Body of pancreas (tissue), 4 donors: Measurements from ENCODE around the gene FAM228B. TPM values are rescaled to one million over a fixed set of nuclear protein-coding genes. Genes with fewer than 3 reads are reported as not detected.
"Not testable (repeated sequence)": the region's sequence is repeated elsewhere in the genome, so short reads cannot be mapped to it uniquely, and the experiment has no call there.

Experiments used
- ATAC-seq: fragments of 150-250 bp; one replicate; pipeline ENCODE4 v1.9.1; 2016
- DNase-seq, 4 donors: peaks; one replicate each; pipeline ENCODE4 v3.0.0-alpha.2; 2019
- H3K27ac ChIP-seq, 4 donors: fragments of 200-600 bp; sonication (generic); 1 replicate in 3 of 4; 2 replicates in 1 of 4; pipeline versions ENCODE4 v1.5.1 to v1.6.1; 2016 to 2019; ENCODE audit warnings: mild to moderate bottlenecking in 1 of 4, mixed read lengths in 1 of 4, moderate library complexity in 1 of 4
- H3K27me3 ChIP-seq, 2 donors: fragments of 200-600 bp; sonication (generic); one replicate each; pipeline ENCODE4 v1.6.0; 2016; ENCODE audit warnings: mild to moderate bottlenecking in 1 of 2
- H3K36me3 ChIP-seq, 2 donors: fragments of 200-600 bp; sonication (generic); replicated peaks in 1 of 2; 2 replicates each; pipeline ENCODE4 v1.5.1; 2016; ENCODE audit warnings: low read depth in 2 of 2; ENCODE audit not compliant: insufficient read depth in 1 of 2
- H3K4me1 ChIP-seq: fragments of 200-600 bp; sonication (generic); one replicate; pipeline ENCODE4 v1.6.0; 2016
- H3K4me3 ChIP-seq, 2 donors: fragments of 200-600 bp; sonication (generic); 1 replicate in 1 of 2; 2 replicates in 1 of 2; pipeline ENCODE4 v1.5.1; 2016 to 2019
- H3K9me3 ChIP-seq, 3 donors: fragments of 200-600 bp; sonication (generic); 1 replicate in 2 of 3; 2 replicates in 1 of 3; pipeline ENCODE4 v1.5.1; 2016
- POLR2A ChIP-seq, 3 donors: fragments of 450-650 bp; IDR thresholded peaks; one replicate each; pipeline ENCODE4 v1.6.1; 2016; ENCODE audit warnings: antibody characterized with exemption in 3 of 3, mild to moderate bottlenecking in 2 of 3
- WGBS, 2 donors: methylation state at CpG; one replicate each; pipeline ENCODE4 v1.1.5; 2017; 5-methylcytosine and 5-hydroxymethylcytosine counted together
- intact Hi-C: fragments of 100-400 bp; cut with DNase I; formaldehyde crosslinking; loops from one replicate; pipeline ENCODE4 v1.15.1; 2023
- total RNA-seq, 2 donors: library from RNA; depleted of rRNA; stranded (reverse); fragments of >200 nt; gene quantifications; one replicate each; pipeline ENCODE4 v1.1.0, GENCODE V29; 2016
- TF ChIP-seq, protein P1 (sequence below), 7 experiments: fragments of 450-650 bp in 4 of 7; fragments of 200-600 bp in 3 of 7; sonication (generic) in 3 of 7; IDR thresholded peaks; one replicate each; pipeline ENCODE4 v1.5.1; 2016 to 2019; ENCODE audit warnings: antibody characterized with exemption in 7 of 7

Gene FAM228B
- total RNA-seq, 2 donors from 2014 or later: 6.5 to 56.7 TPM

DNA sequence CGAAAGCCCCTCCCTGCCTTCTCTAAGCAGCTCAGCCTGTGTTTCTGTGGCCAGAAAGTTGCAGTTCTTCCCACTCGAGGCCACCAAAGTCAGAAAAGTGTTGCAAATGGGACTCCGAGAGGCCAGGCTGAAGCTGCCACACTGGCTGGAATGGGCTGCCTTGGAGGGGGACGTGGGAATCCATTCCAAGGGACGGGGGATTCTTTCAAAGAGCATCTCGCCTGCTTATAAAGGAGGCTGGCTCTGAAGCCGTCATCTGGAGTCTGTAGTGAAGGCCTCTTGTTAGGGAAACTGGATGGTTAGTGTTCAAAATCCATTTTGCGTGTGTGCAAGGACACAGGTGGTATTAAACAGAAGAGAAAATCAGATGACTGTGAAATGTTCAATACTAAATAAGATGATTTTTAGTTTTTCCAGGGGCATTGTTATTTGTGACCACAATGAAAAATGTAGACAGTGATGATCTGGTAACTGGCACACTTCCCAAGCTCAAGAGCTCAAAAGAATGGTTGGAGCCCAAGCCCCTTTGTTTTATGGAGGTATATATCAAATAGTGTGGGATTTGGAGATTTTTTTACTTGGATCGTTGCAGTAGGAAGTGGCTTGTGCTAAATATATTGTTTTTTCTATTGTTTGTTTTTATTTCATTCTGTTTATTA lies 782 bp downstream of the FAM228B start:
- no peaks in the 10 kb centered on the region for H3K9me3 ChIP-seq
- ATAC-seq (peak; percentile 6), DNase-seq (no peak)
- H3K27me3 ChIP-seq: no peaks in the 10 kb centered on the region
- intact Hi-C loops: no loop called here
- peak overlapping the region; percentile 80 to 91 (median 82) for H3K27ac ChIP-seq
- H3K4me1 ChIP-seq: peaks cover 12% of the 10 kb centered on the region
- TF ChIP-seq, protein P1, sequence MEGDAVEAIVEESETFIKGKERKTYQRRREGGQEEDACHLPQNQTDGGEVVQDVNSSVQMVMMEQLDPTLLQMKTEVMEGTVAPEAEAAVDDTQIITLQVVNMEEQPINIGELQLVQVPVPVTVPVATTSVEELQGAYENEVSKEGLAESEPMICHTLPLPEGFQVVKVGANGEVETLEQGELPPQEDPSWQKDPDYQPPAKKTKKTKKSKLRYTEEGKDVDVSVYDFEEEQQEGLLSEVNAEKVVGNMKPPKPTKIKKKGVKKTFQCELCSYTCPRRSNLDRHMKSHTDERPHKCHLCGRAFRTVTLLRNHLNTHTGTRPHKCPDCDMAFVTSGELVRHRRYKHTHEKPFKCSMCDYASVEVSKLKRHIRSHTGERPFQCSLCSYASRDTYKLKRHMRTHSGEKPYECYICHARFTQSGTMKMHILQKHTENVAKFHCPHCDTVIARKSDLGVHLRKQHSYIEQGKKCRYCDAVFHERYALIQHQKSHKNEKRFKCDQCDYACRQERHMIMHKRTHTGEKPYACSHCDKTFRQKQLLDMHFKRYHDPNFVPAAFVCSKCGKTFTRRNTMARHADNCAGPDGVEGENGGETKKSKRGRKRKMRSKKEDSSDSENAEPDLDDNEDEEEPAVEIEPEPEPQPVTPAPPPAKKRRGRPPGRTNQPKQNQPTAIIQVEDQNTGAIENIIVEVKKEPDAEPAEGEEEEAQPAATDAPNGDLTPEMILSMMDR (IDR thresholded peaks at IDR 0.05): no peak
- no peak for TF ChIP-seq POLR2A (IDR thresholded peaks at IDR 0.05)
- 10 to 21% methylated on average over 4 to 9 of the region's 9 CpGs for WGBS, 2 donors
- peak overlapping the region; percentile 36 to 59 for H3K4me3 ChIP-seq
- H3K36me3 ChIP-seq: no peaks in the 10 kb centered on the region

DNA sequence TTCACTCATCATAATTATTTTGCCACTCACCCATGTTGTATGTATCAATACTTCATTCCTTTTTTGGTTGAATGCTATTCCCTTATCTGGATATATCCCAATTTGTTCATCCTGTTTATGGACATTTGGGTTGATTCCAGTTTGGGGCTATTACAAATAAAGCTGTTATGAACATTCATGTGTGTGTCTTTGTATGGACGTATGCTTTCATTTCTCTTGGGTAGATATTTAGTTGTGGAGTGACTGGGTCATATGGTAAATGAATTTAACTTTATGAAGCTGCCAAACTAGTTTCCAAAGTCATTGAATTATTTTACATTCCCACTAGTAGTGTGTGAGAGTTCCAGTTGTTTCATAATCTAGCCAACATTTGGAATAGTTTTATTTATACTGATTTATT lies 2.7 kb downstream of the FAM228B start:
- Histone ChIP-seq H3K4me1 (peaks cover 12% of the 10 kb centered on the region), H3K9me3 (no peaks in the 10 kb centered on the region), H3K4me3 (no peak overlapping the region), H3K27ac (no peak overlapping the region), H3K36me3 (no peaks in the 10 kb centered on the region), H3K27me3 (no peaks in the 10 kb centered on the region)
- TF ChIP-seq POLR2A (IDR thresholded peaks at IDR 0.05): no peak
- TF ChIP-seq, protein P1 (IDR thresholded peaks at IDR 0.05): no peak
- WGBS, 2 donors: 42 to 56% methylated on average over 1 of the region's 1 CpG
- DNase-seq (no peak), ATAC-seq (no peak)
- intact Hi-C loops: no loop called here

DNA sequence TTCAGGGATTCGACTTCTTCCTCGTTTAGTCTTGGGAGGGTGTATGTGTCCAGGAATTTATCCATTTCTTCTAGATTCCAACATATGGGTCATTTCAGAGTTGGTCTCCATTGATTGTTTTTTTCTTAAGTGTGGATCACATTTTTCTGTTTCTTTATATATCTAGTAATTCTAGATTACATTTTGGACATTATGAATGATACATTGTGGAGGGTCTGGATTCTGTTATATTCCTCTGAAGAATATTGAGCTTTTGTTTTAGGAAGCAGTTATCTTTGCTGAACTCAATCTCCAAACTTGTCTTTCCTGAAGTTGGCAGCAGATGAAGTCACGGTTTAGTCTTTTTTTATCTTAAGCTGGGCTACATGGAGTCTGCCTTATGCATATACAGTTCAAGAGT lies 9.3 kb downstream of the FAM228B start:
- H3K27me3 ChIP-seq: no peaks in the 10 kb centered on the region
- no peaks in the 10 kb centered on the region for H3K4me1 ChIP-seq
- TF ChIP-seq, protein P1 (IDR thresholded peaks at IDR 0.05): no peak
- TF ChIP-seq POLR2A (IDR thresholded peaks at IDR 0.05): no peak
- DNase-seq (no peak), ATAC-seq (no peak)
- H3K36me3 ChIP-seq: no peaks in the 10 kb centered on the region
- no peaks in the 10 kb centered on the region for H3K9me3 ChIP-seq
- intact Hi-C loops: no loop called here
- H3K27ac ChIP-seq: no peak overlapping the region
- 90 to 100% methylated on average over 3 of the region's 3 CpGs for WGBS, 2 donors
- H3K4me3 ChIP-seq: no peak overlapping the region

DNA sequence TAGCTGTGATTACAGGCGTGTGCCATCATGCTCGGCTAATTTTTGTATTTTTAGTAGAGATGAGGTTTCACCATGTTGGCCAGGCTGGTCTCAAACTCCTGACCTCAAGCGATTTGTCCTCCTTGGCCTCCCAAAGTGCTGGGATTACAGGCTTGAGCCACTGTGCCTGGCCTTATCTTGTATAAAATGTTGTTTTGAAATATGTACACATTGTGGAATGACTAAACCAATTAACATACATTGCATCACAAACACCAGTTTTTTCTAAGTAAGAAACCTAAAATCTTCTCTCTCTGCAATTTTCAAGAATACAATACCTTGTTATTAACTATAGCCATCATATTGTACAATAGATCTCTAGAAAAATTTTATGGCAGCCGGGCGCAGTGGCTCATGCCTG lies 17.0 kb downstream of the FAM228B start:
- H3K4me1 ChIP-seq, H3K9me3 ChIP-seq, ATAC-seq, H3K36me3 ChIP-seq, H3K27me3 ChIP-seq, intact Hi-C loops, DNase-seq, H3K27ac ChIP-seq, H3K4me3 ChIP-seq: not testable (repeated sequence)
- WGBS, 2 donors: 80 to 87% methylated on average over 5 of the region's 5 CpGs

DNA sequence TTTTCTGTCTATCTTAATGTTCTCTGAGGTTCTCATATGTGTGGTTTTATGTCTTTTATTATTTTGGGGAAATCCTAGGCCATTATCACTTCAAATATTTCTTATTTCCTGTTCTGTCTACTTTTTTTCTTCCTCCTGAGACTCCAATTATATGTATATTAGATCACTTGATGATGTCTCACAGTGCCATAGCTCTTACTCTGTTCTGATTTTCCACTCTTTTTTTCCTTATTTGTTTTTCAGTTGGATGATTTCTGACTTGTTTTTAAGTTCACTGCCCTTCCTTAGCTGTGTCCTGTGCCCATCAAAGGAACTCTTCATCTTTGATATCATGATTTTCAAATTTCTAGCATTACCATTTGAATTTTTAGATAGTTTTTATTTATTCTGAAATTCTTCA lies 24.1 kb downstream of the FAM228B start:
- H3K9me3 ChIP-seq: peaks cover 0 to 6% (median 0%) of the 10 kb centered on the region in 3 donors
- no peaks in the 10 kb centered on the region for H3K27me3 ChIP-seq
- DNase-seq (no peak), ATAC-seq (no peak)
- TF ChIP-seq POLR2A (IDR thresholded peaks at IDR 0.05): no peak
- TF ChIP-seq, protein P1 (IDR thresholded peaks at IDR 0.05): no peak
- H3K4me3 ChIP-seq: no peak overlapping the region
- H3K4me1 ChIP-seq: no peaks in the 10 kb centered on the region
- intact Hi-C loops: no loop called here
- no peak overlapping the region for H3K27ac ChIP-seq
- H3K36me3 ChIP-seq: no peaks in the 10 kb centered on the region
